Measurements from ENCODE around the gene ZSCAN20.
"Not testable (repeated sequence)": the region's sequence is repeated elsewhere in the genome, so short reads cannot be mapped to it uniquely, and the experiment has no call there.

The ZSCAN20 gene

DNA sequence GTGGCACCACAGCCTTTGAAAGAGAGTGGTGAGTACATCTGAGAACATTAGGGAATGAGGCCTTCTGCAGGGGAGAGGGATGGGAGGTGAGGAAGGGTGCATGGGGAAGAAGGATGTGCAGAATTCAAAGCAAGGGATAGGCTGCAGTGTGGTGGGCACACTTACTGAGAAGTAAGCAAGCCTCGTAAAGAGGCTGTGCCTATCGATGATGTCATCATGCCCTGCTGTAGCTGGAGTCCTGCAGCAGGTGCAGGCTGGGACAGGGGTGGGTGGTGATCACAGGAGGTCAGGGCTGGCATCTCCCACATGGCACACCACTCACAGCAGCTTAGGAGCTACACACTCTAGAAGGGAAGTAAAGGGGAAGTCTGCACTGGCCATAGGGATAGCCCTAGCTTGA lies 16.2 kb downstream of the ZSCAN20 start:
- DNase-seq (ENCODE audit: low read depth): no peak

DNA sequence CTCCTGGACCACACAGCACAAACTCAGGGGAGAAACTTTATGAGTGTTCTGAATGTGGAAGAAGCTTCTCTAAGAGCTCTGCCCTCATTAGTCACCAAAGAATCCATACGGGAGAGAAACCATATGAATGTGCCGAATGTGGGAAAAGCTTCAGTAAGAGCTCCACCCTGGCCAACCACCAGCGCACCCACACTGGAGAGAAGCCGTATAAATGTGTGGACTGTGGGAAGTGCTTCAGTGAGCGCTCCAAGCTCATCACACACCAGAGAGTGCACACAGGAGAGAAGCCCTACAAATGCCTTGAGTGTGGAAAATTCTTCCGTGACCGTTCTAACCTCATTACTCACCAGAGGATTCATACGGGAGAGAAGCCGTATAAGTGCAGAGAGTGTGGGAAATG lies 22.5 kb downstream of the ZSCAN20 start:
- DNase-seq (ENCODE audit: low read depth): no peak

DNA sequence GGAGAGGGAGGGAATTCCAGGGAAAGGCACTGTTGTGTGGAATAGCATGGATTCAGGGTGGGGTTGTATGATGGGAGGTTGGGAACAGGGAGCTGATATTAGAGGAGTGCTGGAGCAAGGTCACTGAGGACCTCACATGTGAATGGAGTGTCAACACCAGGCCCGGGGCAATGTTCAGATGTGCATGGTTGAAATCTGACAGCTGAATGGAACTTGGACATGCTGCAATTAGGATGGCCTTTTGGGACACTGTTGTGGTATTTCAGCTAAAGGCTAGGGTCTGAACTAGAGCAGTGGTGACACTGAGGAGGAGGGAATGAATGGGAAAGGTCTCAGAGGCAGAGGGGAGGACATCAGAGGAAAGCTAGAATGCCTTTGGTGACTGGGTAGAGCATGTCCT lies 25.0 kb downstream of the ZSCAN20 start:
- no peak for DNase-seq (ENCODE audit: low read depth)

DNA sequence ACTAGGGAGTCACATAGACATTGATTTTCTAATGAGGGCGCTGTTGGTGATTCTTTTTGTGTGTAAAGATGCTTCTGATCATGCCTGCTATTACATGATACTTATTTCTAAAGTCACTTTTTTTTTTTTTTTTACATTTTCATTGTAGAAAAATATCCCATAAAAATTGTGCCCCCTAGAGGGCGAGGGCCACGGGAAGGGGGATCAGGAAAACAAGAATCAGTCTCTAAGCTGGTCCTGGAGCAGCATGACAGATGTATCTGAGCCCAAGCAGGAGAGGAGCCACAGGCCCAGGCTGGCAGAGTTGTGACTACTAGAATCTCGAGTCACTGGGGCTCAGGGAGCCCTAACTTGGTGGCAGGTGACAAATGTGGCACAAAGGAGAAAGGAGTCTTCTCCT lies 28.1 kb downstream of the ZSCAN20 start:
- DNase-seq (ENCODE audit: low read depth): no peak

DNA sequence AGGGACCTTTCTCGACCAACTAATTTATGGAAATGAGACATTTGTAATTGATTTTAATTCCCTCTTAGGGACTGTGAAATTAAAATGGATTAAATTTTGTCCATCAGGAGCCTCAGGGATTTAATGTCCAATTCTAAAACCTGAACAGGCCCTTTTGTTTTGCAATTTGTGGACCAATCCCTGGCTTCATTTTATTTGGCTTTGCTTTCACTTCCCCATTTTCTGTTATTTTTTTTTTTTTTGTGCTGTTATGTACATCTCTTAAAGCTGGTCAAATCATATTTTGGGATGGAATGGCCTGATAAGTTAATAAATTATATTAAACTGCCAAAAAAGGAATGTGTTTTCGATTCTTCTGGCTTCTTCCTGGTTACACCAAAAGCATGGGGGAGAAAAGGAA lies 28.9 kb downstream of the ZSCAN20 start:
- no peak for DNase-seq (ENCODE audit: low read depth)

DNA sequence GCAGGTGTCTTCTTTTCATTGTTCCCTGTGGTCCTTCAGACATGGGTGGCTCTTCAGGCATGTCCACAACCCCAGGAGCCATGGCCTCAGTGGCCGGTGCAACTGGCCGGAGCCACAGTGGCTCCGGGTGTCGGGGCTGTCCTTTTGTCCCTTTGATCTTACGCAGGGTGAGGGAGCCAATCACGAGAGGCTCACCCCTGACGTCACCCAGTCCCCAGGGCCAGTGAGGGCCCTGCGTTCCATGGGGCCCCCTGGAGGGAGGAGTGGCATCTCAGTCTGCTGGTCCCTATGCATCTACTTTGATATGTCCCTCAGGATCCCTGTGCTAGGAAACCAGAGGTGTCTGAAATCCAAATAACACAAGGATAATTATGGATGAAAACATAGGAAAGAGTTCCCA lies 29.3 kb downstream of the ZSCAN20 start:
- DNase-seq (ENCODE audit: low read depth): no peak

DNA sequence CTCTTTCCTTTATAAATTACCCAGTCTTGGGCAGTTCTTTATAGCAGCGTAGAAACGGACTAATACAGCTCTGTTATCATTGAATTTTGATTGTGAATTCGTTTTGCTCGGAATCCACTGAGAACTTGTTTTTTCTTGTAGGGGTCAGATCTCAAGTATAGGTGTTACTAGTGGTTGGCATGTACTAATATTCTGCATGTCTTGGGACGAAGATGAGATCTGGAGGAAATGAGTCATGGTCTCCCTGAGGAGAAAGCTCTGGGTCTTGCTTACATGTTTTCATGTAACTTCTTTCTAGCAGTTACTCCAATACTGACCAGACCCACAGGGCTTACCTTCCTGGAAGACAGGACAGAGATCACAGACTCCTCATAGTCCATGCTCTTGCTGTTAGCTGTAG lies 30.3 kb downstream of the ZSCAN20 start:
- no peak for DNase-seq (ENCODE audit: low read depth)

DNA sequence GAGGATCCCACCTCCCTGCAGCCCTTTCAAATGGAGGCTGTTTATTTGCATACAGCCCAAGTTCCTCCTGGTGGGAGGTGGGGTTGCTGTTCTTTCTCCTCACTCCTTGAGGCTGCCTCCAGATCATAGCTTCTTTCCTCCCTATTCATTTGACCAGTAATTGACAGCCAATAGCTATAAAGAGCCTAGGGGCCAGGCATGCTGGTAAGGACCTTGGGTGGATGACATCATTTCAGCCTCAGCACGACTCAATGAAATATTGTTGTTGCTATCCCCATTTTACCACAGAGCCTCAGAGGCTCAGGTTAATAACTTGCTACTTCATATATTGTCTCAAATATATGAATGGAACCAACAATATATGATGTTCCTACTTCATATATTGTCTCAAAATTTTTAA lies 31.1 kb downstream of the ZSCAN20 start:
- no peak for DNase-seq (ENCODE audit: low read depth)

DNA sequence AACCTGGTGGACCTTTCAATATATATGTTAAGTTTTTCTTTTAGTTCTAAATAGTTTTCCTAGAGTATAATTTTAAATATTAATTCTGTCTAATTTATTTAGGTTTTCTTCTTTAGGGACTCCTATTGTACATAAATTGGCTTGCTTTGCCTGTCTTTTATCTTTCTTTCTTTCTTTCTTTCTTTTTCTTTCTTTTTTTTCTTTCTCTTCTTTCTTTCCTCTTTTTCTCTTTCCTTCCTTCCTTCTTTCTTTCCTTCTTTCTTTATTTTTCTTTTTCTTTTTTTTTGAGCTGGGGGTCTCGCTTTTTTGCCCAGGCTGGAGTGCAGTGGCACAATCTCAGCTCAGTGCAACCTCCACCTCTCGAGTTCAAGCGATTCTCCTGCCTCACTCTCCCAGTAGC lies 35.2 kb downstream of the ZSCAN20 start:
- DNase-seq (ENCODE audit: low read depth): no peak

DNA sequence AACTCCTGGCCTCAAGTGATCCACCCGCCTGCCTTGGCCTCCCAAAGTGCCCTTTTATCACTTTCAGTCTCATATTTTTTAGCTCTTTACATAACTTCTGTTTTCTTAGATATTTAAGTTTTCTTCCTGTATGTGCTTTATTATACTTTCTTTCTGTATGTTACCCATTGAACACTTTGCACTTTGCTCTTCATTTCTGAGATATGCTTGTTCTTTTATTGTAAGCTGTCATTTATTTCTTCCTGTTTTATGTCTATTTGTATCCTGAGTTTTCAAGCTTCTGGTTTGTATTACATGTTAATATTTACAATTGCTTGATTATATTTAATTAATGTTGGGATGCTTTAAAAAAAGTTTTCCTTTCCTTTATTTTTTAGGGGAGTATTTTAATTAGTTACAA lies 35.7 kb downstream of the ZSCAN20 start:
- DNase-seq (ENCODE audit: low read depth): no peak

DNA sequence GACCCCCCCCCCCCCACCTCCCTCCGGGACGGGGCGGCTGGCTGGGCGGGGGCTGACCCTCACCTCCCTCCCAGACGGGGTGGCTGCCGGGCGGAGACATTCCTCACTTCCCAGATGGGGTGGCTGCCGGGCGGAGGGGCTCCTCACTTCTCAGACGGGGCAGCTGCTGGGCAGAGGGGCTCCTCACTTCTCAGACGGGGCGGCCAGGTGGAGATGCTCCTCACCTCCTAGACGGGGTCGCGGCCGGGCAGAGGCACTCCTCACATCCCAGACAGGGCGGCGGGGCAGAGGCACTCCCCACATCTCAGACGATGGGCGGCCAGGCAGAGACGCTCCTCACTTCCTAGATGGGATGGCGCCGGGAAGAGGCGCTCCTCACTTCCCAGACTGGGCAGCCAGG lies 36.8 kb downstream of the ZSCAN20 start:
- DNase-seq (ENCODE audit: low read depth): not testable (repeated sequence)

DNA sequence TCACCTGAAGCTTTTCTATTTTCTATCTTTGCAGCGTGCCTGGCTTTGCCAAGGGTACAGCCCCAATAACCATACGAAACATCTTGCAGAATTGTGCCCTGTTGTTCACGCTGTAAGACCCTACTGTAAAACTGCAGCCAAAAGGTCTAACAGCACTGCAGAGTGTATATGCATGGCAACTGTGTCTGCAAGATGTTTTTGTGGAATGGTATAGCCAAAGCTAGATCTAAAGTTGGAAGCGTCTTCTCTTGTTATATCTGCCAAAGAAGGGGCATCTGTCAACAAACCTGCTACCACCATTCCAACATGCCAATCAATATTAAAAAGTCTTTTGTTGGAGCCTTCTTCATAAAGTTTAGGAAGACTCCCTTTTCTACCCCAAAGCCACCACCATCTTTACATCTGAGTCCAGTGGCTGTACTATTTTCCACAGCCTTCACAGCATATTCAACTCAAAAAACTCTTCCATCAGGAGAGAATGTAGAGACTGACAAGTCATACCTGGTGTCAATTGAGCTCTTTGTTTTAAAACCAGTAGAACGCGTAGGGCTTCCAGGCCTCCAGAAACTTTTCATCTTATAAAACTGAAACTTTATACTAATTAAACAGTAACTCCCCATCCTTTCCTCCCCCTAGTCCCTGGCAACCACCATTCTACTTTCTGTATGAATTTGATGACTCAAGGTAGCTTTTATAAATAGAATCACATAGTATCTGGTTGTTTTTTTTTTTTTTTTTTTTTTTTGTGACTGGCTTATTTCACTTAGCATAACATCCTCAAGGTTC lies 40.0 kb downstream of the ZSCAN20 start:
- no peak for DNase-seq (ENCODE audit: low read depth)

DNA sequence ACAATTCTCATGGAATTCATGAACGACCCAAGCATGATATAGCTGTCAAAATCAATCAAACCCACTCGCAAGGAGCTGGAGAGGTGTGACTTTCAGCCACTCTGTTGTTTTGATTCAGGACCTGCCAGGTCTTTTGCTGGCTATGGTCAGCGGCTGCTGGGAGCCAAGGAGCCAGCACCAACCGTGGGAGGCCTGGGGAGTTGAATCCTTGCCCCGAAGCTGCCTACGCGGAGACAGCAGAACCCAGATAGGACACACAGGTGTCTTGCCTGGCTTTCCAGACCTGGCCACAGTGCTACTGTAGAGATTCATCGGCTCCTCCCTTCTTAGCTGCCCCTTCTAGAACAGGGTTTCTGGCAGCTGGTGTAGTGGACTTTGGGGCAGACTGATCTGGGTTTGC lies 42.7 kb downstream of the ZSCAN20 start:
- no peak for DNase-seq (ENCODE audit: low read depth)

DNA sequence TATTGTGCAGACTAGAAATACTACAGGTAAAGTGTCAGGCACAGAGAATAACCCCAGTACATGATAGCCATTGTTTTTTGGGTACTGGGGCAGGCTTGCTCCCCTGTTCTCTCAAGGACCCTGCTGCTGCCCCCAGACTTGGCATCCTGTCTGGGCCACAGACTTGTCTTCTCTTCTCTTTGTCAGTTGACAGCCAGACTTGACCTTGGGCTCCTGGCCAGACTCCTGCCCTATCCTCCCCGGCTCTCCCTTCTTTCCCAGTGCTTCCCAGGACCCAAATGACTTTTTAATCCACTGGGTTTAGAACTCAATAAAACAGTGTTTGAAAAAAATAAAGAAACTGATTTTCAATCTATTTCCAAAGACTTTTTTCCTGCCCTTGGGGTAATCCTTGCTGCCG lies 43.2 kb downstream of the ZSCAN20 start:
- no peak for DNase-seq (ENCODE audit: low read depth)

DNA sequence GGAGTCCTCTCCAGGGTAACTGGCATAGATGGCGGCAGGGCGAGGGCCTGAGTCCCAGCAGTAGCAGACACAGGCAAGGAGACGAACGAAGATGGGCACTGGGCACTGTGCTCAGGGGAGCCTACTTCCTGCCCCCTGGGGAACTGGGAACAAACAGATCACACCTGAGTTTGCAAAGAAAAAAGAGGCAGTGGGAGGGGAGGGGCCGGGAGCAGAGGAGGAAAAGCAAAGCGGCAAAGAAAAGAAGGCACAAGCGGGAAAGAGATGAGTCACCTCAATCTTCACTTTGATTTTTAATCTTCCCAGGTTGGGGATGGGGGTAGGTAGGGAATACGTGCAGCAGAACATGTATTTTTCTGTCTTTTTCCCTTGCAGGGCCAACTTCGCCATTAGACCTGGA lies 44.0 kb downstream of the ZSCAN20 start:
- DNase-seq (ENCODE audit: low read depth): no peak

DNA sequence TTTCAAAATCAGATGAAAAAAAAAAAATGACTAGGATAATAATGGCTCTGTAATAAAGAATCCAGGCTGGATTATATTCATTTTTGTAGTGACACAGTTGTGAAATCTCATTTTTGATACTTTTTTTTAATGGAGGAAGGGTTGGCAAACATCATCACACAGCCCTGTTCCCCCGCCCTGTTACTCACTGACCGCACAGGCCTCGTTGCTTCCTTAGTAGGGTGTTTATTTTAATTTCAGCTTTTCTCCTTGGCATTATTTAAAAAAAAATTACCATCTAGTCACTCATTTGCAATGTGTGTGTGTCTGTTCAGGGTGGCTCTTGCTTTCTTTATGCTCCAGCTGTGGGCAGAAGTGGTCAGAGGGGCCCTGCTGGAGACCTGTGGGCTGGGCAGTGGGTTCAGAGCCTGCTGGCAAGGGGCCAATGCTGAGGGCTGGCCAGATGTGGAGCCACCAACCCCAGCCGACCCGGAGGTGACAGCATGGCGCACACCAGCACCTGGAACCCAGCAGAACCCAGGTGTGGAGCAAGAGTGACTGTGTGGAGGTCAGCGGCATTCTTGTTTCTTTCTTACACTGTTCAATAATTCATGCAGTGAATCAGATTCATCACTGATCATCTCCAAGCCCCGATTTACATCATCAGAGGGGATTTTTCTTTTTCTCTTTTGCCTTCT lies 44.6 kb downstream of the ZSCAN20 start:
- DNase-seq (ENCODE audit: low read depth): no peak

DNA sequence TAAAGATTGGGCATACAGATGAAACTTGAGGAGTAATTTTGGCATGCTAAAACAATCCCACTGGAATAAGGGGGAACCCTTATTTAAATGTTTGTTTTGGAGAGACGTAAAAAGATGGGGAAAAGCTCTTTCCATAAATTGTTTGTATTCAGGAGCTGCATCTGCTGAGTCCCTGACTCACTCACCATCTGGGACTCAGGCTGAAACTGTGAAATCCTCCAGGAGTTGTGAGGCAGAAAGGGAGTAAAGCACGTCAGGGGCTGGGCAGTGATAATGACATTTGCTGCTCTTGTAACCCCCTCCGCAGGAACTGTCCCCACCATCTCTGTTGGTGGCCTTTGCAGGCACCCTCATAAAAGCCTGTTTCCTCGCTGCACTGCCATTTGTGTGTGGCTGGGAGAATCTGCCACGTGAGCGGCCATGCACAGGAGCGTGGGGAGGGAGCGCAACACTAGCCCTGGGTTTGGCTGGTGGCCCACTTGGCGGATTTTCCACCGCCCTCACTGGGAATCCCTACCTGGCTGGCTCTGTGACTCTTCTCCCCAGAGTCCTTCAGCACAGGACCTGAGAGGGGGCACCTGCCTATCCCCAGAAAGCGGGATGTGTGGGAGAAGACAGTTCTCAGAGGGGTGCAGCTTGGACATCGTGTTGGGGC lies 45.3 kb downstream of the ZSCAN20 start:
- no peak for DNase-seq (ENCODE audit: low read depth)

DNA sequence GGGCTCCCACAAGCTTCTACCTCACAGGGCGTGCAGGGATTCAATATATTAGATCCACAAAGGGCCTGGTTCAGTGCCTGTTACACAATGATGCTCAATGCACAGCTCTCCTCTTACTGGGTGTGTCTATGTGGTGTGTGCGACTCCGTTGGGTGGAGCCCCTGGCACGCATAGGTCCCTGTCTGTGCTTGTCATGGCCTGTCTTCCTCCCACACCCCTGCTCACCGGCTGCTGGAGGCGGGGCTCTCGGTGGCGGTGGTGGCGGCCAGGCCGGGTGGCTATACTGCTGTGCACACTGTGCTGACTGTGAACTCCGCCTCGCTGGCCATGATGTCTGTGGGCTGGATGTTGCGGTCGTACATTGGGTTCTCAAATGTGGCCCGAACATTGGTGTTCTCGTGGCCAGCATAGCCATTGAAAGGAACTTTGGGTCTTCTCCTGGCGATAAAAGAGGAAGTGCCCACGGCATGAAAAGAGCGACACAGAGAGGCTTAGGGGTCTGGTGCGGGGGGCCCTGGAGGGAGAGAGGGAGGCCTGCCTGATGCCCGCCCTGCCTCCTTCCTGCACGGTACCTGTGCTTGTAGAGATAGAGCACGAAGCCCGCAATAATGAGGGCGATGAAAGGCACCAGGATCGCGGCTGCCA lies 46.9 kb downstream of the ZSCAN20 start:
- no peak for DNase-seq (ENCODE audit: low read depth)

DNA sequence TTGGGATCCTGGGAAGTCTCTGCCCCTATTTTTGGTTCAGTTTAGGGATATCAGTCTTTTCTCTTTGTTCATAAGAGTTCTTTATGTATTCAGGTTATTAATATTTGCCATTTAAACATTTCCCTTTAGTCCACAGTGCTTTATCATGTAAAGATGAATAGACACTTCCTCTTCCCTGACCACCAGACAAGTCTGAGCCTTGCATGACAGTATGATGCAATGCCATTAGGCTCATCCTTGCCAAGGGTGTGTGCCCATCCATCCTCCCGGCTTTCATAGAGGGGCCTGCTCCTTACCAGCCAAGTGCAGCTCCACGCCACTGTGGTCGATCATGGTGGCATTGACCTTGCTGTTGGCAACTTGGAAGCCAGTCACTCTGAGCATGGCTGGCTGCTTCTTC lies 52.1 kb downstream of the ZSCAN20 start:
- no peak for DNase-seq (ENCODE audit: low read depth)

DNA sequence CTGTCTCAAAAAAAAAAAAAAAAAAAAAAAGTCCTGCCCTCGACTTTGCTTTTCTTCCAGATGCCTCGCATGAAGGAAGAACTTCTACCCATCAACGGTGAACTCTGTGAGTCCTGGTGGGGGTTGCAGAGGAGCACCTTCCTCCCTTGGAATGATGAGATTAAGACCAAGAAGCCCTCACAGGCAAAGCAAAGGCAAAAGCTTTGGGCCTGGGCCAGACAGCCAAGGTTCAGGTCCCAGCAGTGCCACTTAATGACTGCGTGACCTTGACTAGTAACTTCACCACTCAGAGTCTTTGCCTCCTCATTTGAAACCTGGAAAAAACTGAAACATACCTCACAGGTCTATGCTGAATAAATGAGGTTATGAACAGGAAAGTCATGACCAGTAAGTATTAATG lies 55.5 kb downstream of the ZSCAN20 start:
- DNase-seq (ENCODE audit: low read depth): no peak

DNA sequence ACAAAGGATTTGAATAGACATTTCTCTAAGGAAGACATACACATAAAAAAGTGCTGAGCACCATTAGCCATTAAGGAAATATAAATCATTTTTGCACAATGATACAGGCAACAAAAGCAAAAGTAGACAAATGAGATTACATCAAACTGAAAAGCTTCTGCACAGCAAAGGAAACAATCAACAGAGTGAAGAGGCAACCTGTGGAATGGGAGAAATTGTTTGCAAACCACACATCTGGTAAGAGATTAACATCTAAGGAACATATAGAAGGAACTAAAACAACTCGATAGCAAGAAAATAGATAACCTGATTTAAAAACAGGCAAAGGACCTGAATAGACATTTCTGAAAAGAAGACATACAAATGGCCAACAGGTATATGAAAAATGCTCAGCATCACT lies 57.5 kb downstream of the ZSCAN20 start:
- DNase-seq (ENCODE audit: low read depth): no peak

DNA sequence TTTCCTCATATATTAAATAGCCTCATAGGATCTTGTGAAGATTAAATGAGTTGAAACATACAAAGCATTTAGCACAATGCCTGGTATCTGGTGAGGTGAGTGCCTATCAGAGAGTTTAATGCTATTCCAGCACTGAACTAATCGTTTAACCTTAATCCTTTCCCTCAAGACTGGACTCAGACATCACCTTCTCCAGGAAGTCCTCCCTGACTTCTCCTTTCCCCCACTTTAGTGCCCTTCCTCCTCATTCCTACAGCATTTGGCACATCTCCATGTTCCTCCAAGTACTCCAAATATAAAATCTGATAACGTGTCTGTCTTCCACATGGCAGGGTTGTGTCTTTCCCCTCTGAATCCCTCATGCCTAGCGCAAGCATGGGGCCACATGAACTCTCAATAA lies 59.8 kb downstream of the ZSCAN20 start:
- DNase-seq (ENCODE audit: low read depth): no peak

DNA sequence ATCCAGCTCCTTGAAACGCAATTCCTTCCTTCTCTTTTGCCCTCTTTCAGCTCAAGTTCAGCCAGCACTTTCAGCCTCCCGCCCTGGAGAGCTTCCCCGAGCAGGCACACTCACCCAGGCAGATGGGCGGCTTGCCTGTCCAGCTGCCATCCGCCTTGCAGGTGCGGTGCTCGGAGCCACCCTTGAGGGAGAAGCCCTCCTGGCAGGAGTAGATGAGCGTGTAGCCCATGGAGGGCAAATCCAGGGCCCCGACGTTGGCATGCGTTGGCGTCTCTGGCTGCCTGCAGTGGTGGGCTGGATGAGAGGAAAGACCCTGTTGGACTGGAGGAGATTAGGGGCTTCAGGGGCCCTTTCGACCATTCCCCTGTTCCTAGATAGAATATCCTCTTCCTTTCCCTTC lies 60.5 kb downstream of the ZSCAN20 start:
- DNase-seq (ENCODE audit: low read depth): no peak
